GM19238 (cell line): ENCODE data around the gene KCNQ5.
"Not testable (repeated sequence)": the region's sequence is repeated elsewhere in the genome, so short reads cannot be mapped to it uniquely, and the experiment has no call there.

Experiments
- DNase-seq: peaks from one replicate; pipeline ENCODE4 v3.0.0; 2011; ENCODE audit warnings: low spot score; ENCODE audit not compliant: insufficient read length

KCNQ5 gene

GRCh38 chr6:72898313-72898712 is 276.4 kb downstream of the KCNQ5 start:
- DNase-seq, result not testable (repeated sequence)

GRCh38 chr6:72905705-72906478 is 284.0 kb downstream of the KCNQ5 start:
- no peak for DNase-seq

DNA sequence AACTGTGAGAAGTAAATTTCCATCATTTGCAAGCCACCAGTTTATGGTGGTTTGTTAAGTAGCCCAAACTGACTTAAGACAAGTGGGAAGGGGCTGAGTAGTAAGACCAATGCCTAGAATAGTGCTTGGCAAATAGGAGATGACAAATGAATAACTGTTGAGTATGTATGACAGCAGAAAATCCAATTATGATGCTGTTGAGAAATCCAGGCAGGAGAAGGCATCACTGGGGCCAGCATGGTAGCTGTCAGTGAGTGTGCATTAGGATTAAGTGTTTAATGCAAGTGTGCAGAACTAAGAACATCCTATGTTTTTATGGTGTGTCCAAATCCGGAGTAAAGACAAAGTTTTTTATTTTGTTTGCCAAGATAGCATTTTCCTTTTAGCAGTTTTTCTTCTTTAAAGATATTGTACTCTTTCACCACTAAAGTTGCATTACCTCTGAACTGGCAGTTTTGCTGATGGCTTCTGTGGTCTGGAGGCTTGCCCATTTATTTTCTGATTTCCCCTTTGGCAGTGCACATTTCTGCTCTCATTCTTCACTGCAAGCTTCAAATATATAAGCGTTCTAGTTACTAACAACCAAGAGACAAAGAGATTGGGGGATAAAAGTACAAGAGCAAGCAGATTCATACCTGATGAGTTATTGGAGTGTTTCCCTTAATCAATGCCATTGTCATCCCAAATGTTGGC is 289.7 kb downstream of the KCNQ5 start:
- DNase-seq, result no peak

DNA sequence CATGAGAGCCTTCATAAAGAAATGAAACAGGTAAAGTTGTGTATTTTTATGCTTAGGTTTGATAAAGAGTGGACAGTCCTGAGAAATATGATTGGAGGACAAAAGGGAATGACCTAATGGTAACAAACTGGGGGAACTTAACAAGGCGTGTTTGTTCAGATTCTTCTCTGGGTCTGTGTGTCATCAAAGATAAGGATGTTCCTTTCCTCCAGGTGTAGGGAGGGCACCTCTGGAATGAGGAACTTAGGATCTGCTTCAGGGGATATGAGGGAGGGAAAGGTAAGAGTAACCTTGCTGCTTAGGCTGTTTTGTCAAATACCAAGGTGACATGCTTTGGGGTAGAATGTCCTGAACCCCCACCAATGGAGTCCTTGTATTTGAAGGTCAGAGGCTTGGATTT is 291.9 kb downstream of the KCNQ5 start:
- DNase-seq, result no peak

DNA sequence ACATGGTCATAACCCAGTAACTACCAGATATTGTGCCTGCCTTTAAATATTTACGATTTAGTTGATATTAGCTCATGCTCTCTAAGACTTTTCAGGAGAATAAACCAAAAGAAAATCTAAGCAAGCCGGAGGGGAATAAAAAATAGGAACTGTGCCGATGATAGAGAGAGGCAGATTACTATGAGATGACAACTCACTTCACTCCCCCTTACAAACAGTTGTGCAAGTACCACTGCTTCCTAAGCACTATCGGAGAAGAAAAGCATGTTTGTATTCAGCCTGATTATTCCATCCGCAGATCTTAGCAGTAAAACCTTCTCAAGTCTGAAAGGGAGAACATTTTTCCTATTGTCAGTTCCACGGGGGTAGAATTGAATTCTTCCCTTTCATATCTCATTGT is 294.4 kb downstream of the KCNQ5 start:
- DNase-seq, result no peak

GRCh38 chr6:72916906-72917305 is 295.0 kb downstream of the KCNQ5 start:
- no peak for DNase-seq

- DNase-seq, result no peak
Measured at GRCh38 chr6:72922401-72922800, 300.5 kb downstream of the KCNQ5 start.

- DNase-seq, result no peak
Measured at GRCh38 chr6:72925136-72925535, 303.3 kb downstream of the KCNQ5 start.

GRCh38 chr6:72930556-72931132 is 308.8 kb downstream of the KCNQ5 start:
- no peak for DNase-seq

DNA sequence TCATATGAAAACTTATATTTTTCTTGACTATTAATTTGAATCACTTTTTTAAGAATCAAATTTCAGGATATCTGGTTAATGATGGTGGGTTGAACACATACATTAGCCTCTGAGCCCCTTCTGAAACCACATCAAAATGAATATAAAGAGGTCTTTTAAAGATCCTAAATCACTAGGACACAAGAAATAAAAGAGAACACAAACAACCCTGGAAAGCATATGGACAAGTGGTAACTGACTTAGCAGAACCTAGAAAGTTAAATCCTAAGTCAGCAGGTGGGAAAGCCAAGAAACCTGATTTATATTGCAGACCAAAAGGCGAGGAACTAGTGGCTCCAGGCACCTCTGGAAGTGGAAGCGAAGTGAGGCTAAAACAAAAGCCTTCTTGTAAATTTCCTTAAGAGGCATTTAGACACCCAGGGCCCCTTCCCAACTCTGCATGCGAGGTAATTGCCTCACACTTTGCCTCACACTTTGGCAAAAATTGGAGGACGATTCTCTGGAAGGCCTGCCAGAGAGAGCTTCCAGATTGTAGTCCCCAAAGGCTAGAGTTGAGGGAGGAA is 309.5 kb downstream of the KCNQ5 start:
- no peak for DNase-seq

GRCh38 chr6:72933233-72933632 is 311.4 kb downstream of the KCNQ5 start:
- DNase-seq, result no peak

GRCh38 chr6:72936766-72937559 is 315.1 kb downstream of the KCNQ5 start:
- DNase-seq, result no peak

- DNase-seq, result no peak
Measured at GRCh38 chr6:72938104-72938503, 316.2 kb downstream of the KCNQ5 start.

DNA sequence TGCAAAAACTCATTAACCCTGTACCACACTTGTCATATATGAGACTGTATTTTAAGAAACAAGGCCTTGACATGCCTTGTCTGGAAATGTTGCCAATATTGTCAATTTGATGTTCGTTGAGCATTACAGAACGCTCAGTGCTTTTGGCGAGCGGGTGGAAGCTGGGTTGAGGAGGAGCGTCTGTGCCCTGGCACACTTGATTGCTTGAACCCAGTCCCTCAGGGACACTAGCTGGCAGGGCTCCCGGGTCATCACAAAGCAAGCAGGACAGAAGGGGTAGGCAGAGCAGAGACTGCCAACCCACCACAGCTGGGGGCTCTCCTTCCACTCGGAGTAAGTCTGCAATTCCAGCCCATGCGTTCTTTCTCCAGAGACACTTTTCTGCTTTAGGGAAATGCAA is 317.1 kb downstream of the KCNQ5 start:
- DNase-seq, result no peak

GRCh38 chr6:72940265-72940664 is 318.4 kb downstream of the KCNQ5 start:
- no peak for DNase-seq

- no peak for DNase-seq
Measured at GRCh38 chr6:72941263-72941662, 319.4 kb downstream of the KCNQ5 start.

DNA sequence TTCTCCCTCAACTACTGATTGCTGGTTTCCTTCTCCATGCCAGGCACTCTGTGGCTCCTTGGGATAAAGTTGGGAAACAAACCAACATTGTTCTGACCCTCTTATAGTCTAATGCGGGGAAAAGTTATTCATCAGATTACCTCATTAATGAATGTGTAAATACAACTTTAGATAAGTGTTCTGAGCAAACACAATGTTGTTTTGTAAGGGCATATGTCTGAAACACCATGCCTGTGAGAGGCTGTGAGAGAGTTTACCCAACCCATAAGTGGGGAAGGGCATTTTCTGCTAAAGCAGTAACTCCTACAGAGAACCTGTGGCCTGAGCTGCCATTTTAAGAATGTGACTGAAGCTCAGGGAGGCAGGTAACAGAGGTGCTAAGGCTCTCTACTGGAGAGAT is 319.9 kb downstream of the KCNQ5 start:
- no peak for DNase-seq

- DNase-seq, result no peak
Measured at GRCh38 chr6:72943699-72944098, 321.8 kb downstream of the KCNQ5 start.

- DNase-seq, result no peak
Measured at GRCh38 chr6:72944660-72945059, 322.8 kb downstream of the KCNQ5 start.

- no peak for DNase-seq
Measured at GRCh38 chr6:72946774-72947173, 324.9 kb downstream of the KCNQ5 start.

DNA sequence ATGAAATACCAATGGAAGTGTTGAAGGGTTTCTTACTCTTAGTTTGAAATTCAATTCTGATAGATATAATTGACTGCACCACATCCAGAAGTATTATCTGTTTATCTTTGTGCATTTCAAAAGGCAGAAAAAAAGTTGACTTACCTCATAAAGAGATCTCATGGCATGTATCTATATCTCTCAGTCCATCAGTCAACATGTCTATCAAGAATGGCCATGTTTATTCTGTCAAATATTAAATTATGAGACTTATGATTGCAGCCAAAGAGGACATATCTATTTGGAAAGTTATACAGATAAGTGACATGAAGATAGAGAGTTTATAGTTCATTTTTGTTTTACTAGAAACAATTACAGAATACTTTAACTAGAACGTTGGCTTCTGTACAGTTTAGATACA is 325.7 kb downstream of the KCNQ5 start:
- no peak for DNase-seq

- DNase-seq, result no peak
Measured at GRCh38 chr6:72948153-72948552, 326.3 kb downstream of the KCNQ5 start.
